Left forelimb (tissue), 1 donor: ENCODE results near the gene MFAP2.

ENCODE experiments used
- DNase-seq: peaks from one replicate; pipeline ENCODE4 v3.0.0-alpha.2; 2018; ENCODE audit warnings: low spot score

MFAP2 gene, protein sequence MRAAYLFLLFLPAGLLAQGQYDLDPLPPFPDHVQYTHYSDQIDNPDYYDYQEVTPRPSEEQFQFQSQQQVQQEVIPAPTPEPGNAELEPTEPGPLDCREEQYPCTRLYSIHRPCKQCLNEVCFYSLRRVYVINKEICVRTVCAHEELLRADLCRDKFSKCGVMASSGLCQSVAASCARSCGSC

DNA sequence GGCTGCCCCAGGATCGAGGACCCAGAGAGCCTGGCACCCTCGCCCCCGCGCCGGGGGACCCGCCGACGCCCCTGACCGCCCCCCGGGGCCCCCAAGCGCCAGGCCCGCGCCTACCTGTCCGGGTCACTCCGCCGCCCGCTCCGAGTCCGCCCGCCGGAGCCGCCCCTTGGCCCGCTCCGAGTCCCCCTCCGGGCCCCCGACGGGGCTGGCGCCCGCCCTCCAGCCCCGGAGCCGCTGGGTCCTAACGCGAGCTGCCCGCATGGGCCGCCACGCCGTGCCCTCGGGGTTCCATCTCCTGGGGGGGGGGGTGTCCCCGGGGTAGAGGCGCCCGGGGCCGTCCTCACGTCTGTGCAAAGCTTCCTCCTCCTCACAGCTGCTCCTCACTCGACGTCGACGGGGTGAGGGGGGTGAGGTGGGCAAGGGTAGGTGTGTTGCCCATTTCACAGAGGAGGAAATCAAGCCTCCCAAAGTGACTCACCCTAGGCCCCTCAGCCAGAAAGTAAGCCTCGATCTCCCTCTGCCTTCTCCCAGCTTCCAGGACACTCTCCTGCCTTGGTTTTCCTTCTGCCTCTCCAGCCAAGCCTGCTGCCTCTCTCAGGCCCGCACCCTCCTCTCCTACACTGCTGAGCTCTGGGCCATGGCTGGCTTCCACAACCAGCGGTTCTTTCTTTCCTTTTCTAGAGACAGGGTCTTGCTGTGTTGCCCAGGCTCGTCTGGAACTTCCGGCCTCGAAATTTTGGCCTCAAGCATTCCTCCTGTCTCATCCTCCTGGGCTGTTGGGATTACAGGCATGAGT lies at the start of gene MFAP2:
TSS of gene MFAP2 (minus strand) at position 148 of the 796 bp plus-strand sequence. CDS start 2,347 bp downstream, outside the sequence.
- no peak for DNase-seq

DNA sequence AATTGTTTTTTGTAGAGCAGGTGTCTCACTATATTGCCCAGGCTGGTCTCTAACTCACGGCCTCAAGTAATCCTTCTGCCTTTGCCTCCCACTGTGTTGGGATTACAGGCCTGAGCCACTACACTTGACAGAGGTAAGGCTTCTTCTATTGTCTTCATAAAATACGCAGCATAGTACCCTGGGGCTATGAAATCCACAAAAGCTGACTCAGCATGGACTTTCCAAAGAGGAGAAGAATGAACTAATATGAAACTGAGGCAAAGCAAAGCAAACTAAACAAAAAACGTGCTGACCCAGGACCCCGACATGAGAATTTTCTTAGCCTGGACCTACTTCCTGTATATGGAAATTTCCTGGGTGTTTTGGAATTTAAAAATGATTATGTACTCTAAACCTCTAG lies 49.8 kb upstream of the MFAP2 start:
- no peak for DNase-seq

DNA sequence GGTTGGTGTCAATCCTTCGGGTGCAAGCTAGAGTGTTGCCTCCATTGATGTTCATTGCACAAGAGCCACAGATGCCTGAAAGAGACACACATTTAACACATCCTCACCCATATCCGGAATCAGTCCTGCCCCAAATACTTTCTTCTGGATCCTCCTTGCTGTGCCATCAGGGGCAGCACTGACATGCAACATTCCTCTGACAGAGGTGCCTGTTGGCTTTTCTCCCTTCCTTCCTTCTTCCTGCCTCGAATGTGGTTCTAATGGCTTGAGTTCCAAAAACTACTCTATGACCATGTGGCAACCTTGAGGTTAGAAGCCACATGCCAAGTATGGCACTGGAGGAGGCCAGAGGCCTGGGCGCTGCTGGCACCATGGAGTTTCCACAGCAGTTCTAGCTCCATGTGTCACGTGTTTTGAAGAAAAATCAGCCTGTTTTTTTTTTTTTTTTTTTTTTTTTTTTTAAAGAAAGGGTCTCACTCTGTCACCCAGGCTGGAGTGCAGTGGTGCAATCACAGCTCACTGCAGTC lies 48.3 kb upstream of the MFAP2 start:
- DNase-seq, result no peak

DNA sequence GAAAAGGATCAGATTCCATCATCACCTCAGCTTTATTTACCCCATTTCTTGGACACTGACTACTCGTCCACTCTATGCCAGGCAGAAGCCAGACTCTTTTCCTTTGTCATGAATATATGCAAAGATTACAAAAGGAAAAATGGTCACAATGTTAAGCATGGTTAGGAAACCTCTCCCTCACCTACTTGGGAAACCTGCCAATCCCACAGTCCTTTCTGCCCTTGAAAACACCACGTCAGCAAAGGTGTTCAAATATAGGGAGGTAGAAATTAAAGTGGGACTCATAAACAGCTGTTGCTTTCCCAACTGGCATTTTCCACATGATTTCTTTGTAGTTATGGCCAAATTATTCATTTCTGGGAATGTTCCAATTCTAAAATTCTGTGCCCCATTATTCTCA lies 47.5 kb upstream of the MFAP2 start:
- no peak for DNase-seq

DNA sequence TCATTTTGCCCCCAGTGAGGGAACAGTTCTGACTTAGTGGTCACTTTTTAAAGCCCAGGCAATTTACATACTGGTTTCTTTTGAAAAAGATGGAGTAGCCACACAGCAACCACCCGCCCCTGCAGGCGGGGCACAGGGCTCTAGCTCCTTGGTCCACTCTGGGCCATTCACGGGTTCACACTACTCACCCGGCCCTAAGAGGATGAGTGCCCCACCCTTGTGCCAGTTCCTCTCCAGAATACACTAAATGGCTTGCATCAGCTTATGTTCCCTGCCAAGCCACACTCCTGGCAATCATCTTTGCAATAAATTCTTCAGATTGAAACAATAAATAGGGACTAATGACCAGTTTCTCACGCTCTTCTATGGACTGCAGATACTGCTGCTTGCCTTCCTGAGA lies 47.0 kb upstream of the MFAP2 start:
- DNase-seq, result no peak

DNA sequence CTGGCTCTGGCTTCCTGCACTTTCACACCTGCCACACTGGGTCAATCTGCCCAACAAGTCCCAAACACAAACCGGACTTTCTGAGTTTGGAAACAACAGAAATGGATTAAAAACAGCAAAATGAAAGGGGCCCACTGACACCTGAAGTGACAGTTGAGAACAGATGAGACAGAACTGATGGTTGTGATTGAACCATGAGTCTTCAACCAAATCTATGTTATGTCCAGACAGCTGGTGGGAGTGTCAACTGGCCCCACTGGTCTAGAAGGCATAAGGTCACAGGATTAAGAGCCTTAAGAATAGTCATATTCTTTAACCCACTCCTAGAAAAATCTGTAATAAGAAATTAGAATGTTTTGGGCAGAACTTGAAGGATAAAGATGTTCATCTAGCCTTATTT lies 44.3 kb upstream of the MFAP2 start:
- DNase-seq, result no peak

DNA sequence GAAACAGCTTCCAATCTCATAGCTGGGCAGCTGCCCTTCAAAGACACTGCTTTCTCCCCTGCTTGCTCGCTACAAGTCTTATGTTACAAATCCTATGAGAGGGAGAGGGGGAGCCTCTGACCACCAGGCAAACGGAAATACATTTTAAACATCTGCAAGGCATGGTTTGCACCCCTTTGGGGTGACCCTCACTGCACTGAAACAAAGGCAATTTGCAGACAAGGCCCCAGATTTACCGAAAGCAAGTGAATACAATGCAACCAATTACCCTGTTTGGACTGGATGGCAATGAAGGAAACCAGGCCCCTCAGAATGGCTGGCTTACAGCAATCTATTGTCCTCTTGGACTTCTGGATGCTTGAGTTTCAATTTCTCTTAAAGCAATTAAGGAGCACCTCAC lies 43.2 kb upstream of the MFAP2 start:
- DNase-seq, result no peak

DNA sequence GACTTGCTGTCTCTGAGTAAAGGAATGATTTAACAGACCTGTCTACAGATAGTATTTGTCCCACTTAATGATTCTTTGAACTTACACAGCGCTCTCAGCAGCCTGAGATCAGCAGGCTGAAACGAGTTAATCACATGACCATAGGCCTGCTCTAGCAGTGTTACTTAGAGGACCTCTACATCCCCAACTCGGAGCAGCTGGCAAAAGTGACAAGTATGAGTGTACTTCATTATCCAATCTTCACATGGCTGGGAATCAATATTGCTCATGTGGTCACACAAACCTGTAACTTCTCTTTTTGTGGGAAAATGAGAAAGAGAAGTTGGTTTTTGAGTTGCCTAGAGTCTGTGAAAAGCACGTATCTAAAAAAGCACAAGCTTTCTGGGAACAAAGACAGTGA lies 42.7 kb upstream of the MFAP2 start:
- DNase-seq, result no peak

DNA sequence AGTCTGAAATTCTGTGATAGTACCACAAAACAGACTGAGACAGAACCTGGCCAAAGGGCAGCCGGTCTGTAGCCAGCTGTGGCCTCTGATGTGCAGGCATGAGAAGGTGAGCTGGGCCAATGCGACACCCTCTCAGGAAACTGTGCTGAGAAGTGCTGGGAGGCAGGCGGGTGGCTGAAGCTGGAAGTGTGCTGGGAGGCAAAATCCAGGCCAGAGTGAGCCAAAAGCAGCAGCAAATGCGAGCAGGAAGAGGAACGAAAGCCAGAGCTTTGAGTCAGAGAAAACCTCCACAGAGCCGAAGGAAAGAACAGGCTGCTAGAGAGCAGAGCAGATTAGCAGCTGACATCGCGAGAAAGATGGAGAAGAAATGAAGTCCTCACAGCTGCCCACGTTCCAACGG lies 41.5 kb upstream of the MFAP2 start:
- no peak for DNase-seq

DNA sequence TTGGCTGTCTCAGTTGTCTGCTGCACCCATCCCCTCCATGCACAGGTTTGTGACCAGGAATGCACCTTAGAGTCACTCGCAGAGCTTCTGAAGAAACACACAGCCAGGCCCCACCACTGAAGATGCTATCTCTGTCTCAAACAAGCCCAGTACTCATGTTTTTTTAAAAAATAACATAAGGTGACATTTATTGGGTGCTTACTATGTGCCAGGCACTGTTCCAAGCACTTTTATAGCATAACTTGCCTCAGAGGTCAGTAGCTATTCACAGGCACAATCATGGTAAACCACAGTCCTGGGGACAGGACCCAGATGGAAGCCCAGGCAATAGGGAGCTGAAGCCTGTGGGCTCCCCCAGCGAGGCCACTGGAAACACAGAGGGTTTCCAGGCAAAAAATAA lies 40.1 kb upstream of the MFAP2 start:
- DNase-seq, result no peak

DNA sequence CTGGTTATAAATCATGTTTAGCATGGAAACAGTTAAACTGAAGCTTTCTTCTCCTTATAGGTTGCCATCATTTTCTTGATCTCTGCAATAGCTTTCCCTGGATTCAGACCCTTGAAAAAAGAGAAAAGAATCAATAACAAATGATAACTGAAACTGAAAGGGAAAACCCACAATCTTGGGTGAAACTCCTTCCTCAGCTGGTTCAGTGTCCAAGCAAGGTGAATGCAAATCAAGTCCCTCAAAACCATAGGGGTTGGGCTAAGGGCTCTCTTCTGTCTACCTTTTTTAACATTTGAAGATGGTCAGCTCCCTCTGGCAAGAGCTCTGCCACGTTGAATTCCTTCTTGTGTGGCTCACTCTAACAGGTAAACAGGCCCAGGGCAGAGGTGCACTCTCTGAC lies 38.4 kb upstream of the MFAP2 start:
- no peak for DNase-seq

DNA sequence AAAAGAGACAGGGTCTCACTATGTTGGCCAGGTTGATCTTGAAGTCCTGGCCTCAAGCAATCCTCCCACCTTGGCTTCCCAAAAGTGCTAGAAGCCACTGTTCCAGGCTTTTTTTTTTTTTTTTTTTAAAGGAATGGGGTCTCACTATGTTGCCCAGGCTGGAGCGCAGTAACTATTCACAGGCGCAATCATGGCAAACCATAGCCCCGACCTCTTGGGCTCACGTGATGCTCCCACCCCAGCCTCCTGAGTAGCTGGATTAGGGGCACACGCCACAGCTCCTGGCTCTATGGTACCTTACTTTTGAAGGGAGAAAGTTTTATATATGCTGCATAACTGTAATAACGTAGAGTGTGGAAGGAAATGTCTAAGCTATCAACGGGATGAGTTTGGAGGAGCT lies 37.0 kb upstream of the MFAP2 start:
- no peak for DNase-seq

DNA sequence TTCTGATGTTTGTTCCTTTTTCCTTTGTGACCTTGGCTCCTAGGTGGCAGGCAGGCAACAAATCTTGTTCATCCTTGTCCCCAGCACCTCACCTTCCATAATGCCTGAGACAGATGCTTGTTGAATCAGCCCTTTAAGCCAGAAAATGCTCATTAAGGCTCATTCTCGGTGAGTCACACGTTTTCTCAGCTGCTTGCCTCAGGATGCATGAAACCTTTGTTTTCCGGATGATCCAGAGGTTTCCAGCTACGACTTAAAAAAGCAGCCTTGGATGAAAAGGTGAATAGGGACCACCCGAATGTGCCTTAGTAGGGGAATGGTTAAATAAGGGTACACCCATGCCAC lies 35.9 kb upstream of the MFAP2 start:
- no peak for DNase-seq

DNA sequence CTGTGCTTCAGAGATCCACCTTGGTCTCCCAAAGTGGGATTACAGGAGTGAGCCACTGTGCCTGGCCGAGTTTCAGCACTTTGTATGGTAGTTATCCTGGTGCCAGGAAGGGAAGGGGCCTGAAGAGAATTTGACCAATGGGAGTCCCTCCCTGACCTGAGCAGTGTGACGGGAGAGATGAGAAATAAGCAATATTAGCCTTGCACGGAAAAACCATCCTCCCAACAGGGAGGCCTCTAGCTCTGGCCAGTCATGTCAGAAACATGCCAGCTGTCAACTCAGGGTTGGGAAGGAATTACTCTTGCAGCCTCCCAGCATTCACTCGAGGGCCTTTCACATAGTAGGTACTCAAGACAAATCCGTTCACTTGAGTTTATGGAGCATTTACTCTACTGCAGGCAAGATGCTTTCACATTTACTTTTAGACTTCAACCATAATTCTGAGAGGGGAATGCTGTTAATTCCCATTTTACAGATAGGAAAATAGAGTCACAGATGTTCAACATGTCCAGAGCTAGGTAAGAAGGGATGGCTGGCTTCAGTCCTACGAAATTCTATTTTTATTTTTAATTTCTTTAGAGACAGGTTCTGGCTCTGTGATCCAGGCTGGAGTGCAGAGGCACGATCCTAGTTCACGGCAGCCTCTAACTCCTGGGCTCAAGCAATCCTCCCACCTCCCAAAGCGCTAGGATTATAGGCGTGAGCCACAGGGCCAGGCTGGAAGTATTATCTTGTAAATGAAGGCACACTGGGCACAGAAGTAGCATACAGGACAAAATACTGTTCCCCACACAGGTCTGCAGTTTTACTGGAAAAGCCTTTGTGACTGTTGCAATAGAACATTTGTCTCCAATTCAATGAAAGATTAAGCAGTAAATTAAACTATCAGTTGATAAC lies 34.5 kb upstream of the MFAP2 start:
- DNase-seq, result no peak

DNA sequence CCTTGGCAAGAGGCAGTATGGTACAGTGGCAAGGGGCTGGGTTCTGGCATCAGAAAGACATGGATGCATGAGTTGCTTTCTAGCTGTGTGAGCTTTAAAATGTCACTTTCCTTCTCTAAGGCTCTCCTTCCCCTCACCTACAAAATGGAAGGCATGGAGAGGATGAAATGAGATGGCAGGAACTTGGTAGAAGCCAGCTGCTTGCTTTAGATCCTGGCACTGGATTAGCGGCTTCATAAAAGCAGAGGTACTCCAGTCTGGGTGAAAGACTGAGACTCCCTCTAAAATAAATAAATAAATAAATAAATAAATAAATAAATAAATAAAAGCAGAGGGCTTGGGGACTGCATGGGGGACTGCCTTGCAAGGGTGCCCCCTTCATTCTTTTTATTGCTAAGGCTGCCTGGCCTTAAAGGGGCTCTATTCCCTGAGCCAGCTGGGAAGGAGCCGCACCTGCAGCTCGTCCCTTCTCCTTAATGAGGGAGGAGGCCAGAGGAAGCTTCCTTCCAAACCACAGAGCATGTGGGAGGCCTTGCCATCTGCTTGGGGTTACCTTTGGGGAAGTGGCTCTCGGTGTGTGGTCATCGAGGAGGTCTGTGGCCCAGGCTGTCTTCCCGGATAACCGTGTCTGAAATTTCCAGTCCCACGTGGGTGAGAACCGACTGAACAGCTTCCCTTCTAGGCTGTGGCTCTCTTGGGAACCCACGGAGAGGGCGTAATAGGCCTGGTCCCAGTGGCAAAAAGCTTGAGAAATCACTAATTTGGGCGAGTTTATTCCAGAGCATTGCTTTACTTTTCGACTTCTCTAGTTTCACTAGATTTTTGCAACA lies 33.3 kb upstream of the MFAP2 start:
- DNase-seq, result no peak

DNA sequence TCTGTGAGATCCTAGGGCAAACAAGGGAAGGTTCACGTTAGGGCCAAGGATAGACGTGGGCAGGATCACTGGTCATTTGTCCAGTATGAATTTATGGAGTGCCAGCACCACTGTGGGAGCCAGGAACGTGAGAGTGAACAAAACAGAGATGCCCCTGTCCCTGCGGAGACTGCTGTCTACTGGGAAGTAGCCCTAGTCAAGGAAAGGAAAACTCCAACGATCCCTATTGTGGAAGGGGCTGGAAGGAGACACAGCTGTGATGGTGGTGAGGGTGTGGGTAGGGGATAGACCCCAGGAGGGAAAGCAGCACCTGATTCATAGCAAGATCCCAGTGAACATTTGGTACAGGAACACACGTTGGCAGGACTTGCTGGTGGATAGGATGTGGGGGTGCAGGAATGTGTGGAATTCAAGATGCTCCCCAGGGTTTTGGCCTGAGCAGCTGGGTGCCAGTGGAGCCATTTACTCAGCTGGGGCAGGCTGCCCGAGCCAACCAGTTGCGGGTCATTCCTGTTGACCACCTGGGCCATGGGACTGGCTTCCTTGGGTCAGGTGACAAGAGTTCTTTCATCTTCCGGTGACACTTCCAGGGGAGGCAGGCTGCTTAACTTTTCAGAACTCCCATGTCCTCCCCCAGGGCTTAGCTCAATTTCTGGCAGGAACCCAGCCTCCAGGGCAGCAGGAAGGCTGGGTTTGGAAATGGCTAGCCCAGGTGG lies 32.5 kb upstream of the MFAP2 start:
- no peak for DNase-seq

DNA sequence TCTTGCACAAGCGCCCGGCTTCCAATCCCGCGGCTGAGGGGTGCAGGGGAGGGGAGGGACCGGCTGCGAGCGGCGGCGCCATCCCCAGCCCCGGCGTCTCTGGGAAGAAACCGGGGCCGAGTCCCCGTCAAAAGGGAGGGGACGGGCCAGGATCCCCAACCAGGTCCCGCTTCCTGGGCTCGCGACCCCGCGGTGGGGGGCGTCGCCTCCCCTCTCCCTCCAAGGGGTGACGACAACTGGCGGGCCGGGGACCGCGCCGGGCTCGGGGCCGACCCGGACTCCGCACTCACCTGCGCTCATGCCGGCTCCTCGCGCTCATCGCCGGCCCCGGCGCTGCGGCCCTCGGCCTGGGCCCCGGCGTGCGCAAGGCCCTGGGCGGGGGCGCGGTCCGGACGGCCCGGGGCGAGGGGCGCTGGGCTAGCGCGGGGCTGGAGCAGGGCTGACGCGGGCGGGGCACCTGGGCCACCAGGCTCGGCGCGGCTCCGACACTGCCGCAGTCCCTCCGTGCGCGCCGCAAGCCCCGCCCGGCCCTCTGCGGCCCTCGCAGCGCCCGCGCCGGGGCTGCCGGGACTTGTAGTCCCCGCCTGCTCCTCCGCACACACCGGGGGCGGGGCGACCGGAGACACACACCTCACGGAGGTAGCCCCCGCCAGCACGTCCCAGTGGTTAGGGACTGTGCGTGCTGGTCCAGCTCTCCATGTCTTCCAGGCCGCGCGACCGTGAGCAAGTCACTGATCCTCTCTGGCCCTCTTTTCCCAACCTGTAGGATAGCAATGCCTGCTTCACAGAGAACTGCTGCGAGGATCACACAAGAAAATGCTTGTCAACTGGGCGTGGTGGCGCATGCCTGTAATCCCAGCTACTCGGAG lies 31.3 kb upstream of the MFAP2 start, which contains the start of gene ATP13A2:
TSS of gene ATP13A2 (minus strand) at position 490 of the 869 bp plus-strand sequence. CDS start at position 300, 190 bp downstream.
- DNase-seq, result peak; percentile 82

DNA sequence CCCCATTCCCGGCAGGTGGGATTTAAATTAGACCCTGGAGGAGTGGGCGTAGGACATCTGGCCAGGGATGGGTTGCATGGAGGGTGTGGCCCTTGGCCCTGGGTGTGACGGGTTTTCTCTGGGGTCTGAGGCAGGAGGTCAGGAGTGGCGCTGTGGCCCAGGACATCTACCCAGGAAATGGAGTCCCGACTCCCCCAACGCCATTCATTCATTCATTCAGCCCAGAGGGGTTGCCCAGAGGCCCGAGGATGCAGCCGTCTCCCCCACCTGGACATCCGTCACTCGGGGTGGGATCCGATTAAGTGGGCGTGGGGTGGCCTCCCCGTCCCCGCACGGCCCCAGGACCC lies 30.6 kb upstream of the MFAP2 start:
- DNase-seq, result no peak

DNA sequence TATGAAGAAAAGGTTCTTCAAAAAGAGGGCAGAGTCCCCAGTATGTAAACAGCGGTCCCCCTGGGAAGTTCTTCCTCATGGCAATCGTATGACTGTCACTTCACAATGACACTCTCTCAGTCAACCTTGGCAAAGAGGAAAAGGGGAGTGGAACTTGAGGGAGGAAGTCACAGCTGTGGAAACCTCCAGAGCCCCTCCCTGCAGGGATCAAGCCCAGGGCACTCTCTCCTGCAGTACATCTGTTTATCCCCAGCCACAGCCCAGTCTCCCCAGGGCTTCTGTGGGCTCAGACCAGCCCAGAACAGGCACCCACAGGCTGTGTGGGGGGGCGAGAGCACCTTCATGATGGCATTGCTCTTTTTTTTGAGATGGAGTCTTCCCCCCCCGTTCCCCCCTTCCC lies 29.3 kb upstream of the MFAP2 start:
- no peak for DNase-seq

DNA sequence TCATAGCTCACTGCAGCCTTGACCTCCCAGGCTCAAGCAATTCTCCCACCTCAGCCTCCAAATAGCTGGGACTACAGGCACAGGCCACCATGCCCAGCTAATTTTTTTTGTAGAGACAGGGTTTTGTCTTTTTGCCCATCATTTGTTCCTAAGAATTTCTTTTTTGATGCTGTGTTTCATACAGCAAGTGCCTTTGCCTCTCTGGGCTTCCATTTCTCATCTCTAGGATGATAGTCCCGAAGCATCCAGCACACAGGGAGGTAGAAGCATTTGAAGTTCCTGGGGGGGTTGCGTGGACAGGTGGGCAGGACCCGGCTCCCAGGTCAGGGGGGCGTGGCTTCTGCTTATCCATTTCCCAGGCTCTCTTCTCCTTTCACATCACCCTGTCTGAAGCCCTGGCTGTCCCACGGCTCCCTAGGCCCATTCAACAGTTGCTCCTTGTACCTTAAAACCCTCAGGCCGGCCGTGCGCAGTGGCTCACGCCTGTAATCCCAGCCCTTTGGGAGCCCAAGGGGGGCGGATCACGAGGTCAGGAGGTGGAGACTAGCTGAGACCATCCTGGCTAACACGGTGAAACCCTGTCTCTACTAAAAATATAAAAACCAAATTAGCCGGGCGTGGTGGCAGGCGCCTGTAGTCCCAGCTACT lies 27.9 kb upstream of the MFAP2 start:
- no peak for DNase-seq
